SK-N-SH treated with all-trans-retinoic acid at 6 μM for 48 hours (cell line): ENCODE results near the gene SUCLA2.

ENCODE experiments used
- ATAC-seq: fragments of 200-7000 bp; cut with Tn5 transposase; 3 replicates; pipeline ENCODE4 v1.9.1; 2020; ENCODE audit warnings: mild to moderate bottlenecking, moderate library complexity
- ARNTL ChIP-seq: fragments of 450-650 bp; formaldehyde crosslinking; IDR thresholded peaks from 2 replicates; pipeline ENCODE4 v1.5.0; 2020; ENCODE audit warnings: low read depth, mild to moderate bottlenecking, moderate library complexity, borderline replicate concordance
- BACH2 ChIP-seq: fragments of 250-450 bp; sonication (Bioruptor Pico); IDR thresholded peaks from 2 replicates; pipeline ENCODE4 v1.9.0; 2021; ENCODE audit warnings: mild to moderate bottlenecking, borderline replicate concordance
- ESRRG ChIP-seq: fragments of 250-450 bp; sonication (Bioruptor Pico); IDR thresholded peaks from 2 replicates; pipeline ENCODE4 v1.6.1; 2021; ENCODE audit warnings: mild to moderate bottlenecking
- GLIS3 ChIP-seq: fragments of 250-450 bp; sonication (Bioruptor Pico); IDR thresholded peaks from 2 replicates; pipeline ENCODE4 v1.5.0; 2020; ENCODE audit warnings: mild to moderate bottlenecking, moderate library complexity
- ISL1 ChIP-seq: fragments of 250-450 bp; sonication (Bioruptor Pico); IDR thresholded peaks from 2 replicates; pipeline ENCODE4 v2.1.2; 2022; ENCODE audit warnings: mild to moderate bottlenecking, moderate library complexity
- OSR1 ChIP-seq: fragments of 250-450 bp; sonication (Bioruptor Pico); IDR thresholded peaks from 2 replicates; pipeline ENCODE4 v1.8.0; 2022; ENCODE audit warnings: moderate library complexity, mild to moderate bottlenecking, inconsistent platforms
- PATZ1 ChIP-seq: fragments of 250-450 bp; sonication (Bioruptor Pico); IDR thresholded peaks from 2 replicates; pipeline ENCODE4 v1.8.0; 2020; ENCODE audit warnings: mild to moderate bottlenecking, moderate library complexity, borderline replicate concordance
- PPARA ChIP-seq: fragments of 250-450 bp; sonication (Bioruptor Pico); IDR thresholded peaks from 2 replicates; pipeline ENCODE4 v1.5.0; 2020; ENCODE audit warnings: mild to moderate bottlenecking, borderline replicate concordance
- RARB ChIP-seq: fragments of 250-450 bp; sonication (Bioruptor Pico); IDR thresholded peaks from 2 replicates; pipeline ENCODE4 v1.8.0; 2021; ENCODE audit warnings: mild to moderate bottlenecking, moderate library complexity
- SNAI2 ChIP-seq: fragments of 250-450 bp; sonication (Bioruptor Pico); IDR thresholded peaks from 2 replicates; pipeline ENCODE4 v1.5.0; 2020; ENCODE audit warnings: mild to moderate bottlenecking, moderate library complexity
- TCF4 ChIP-seq: fragments of 250-450 bp; sonication (Bioruptor Pico); IDR thresholded peaks from 2 replicates; pipeline ENCODE4 v1.8.0; 2021; ENCODE audit warnings: mild to moderate bottlenecking, moderate library complexity, borderline replicate concordance
- TOX ChIP-seq: fragments of 250-450 bp; sonication (Bioruptor Pico); IDR thresholded peaks from 2 replicates; pipeline ENCODE4 v1.8.0; 2021; ENCODE audit warnings: mild to moderate bottlenecking, moderate library complexity, borderline replicate concordance
- TSHZ2 ChIP-seq: fragments of 250-450 bp; sonication (Bioruptor Pico); IDR thresholded peaks from 2 replicates; pipeline ENCODE4 v1.5.0; 2020; ENCODE audit warnings: mild to moderate bottlenecking, moderate library complexity
- ZC3H10 ChIP-seq: fragments of 250-450 bp; sonication (Bioruptor Pico); IDR thresholded peaks from 2 replicates; pipeline ENCODE4 v1.5.1; 2021; ENCODE audit warnings: mild to moderate bottlenecking, moderate library complexity
- ZFP3 ChIP-seq: fragments of 250-450 bp; sonication (Bioruptor Pico); IDR thresholded peaks from 2 replicates; pipeline ENCODE4 v1.5.0; 2020; ENCODE audit warnings: mild to moderate bottlenecking, moderate library complexity
- ZFP30 ChIP-seq: fragments of 450-650 bp; formaldehyde crosslinking; IDR thresholded peaks from 2 replicates; pipeline ENCODE4 v1.5.0; 2022; ENCODE audit warnings: mild to moderate bottlenecking, moderate library complexity
- ZNF565 ChIP-seq: fragments of 450-650 bp; formaldehyde crosslinking; conservative IDR thresholded peaks from 2 replicates; pipeline ENCODE4 v1.5.0; 2020; ENCODE audit warnings: low read depth, mild to moderate bottlenecking, moderate library complexity
- ZNF70 ChIP-seq: fragments of 450-650 bp; formaldehyde crosslinking; IDR thresholded peaks from 2 replicates; pipeline ENCODE4 v1.5.0; 2020; ENCODE audit warnings: mild to moderate bottlenecking, moderate library complexity
- ZNF8 ChIP-seq: fragments of 450-650 bp; formaldehyde crosslinking; IDR thresholded peaks from 2 replicates; pipeline ENCODE4 v1.5.0; 2020; ENCODE audit warnings: mild to moderate bottlenecking, moderate library complexity
- TF ChIP-seq, protein P1 (sequence below): fragments of 250-450 bp; sonication (Bioruptor Pico); IDR thresholded peaks from 2 replicates; pipeline ENCODE4 v1.5.1; 2021; ENCODE audit warnings: mild to moderate bottlenecking, moderate library complexity
- TF ChIP-seq, protein P2 (sequence below): fragments of 250-450 bp; sonication (Bioruptor Pico); IDR thresholded peaks from 2 replicates; pipeline ENCODE4 v1.5.1; 2020; ENCODE audit warnings: low read depth, mild to moderate bottlenecking, moderate library complexity
- TF ChIP-seq, protein P3 (sequence below): fragments of 250-450 bp; sonication (Bioruptor Pico); IDR thresholded peaks from 2 replicates; pipeline ENCODE4 v1.8.0; 2021; ENCODE audit warnings: low read depth, mild to moderate bottlenecking, moderate library complexity, borderline replicate concordance

The SUCLA2 gene

DNA sequence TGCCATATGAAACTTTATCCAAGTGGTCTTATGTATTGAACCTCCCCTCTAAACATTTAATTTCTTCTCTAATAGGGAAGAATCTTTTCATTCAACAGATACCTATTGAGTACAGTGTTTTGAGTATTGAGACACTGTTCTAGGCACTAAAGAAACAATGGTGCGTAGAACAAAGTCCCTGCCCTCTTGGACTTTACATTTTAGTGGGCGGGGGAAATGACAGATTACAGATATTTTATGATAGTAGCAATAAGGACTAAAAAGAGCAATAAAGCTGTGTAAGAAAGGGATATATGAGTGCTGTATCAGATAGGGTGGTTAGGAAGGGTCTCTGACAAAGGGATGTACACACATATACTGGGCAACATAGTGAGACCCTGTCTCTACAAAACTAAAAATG lies 41.8 kb upstream of the SUCLA2 start:
- no peak for ATAC-seq
- TF ChIP-seq ZNF565 (CRISPR knock-in tag) (no peak), BACH2 (CRISPR knock-in tag) (no peak), SNAI2 (no peak), RARB (no peak)
- TF ChIP-seq, protein P1, sequence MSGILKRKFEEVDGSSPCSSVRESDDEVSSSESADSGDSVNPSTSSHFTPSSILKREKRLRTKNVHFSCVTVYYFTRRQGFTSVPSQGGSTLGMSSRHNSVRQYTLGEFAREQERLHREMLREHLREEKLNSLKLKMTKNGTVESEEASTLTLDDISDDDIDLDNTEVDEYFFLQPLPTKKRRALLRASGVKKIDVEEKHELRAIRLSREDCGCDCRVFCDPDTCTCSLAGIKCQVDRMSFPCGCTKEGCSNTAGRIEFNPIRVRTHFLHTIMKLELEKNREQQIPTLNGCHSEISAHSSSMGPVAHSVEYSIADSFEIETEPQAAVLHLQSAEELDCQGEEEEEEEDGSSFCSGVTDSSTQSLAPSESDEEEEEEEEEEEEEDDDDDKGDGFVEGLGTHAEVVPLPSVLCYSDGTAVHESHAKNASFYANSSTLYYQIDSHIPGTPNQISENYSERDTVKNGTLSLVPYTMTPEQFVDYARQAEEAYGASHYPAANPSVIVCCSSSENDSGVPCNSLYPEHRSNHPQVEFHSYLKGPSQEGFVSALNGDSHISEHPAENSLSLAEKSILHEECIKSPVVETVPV (CRISPR knock-in tag) = no peak
- TF ChIP-seq, protein P2, sequence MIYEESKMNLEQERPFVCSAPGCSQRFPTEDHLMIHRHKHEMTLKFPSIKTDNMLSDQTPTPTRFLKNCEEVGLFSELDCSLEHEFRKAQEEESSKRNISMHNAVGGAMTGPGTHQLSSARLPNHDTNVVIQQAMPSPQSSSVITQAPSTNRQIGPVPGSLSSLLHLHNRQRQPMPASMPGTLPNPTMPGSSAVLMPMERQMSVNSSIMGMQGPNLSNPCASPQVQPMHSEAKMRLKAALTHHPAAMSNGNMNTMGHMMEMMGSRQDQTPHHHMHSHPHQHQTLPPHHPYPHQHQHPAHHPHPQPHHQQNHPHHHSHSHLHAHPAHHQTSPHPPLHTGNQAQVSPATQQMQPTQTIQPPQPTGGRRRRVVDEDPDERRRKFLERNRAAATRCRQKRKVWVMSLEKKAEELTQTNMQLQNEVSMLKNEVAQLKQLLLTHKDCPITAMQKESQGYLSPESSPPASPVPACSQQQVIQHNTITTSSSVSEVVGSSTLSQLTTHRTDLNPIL = no peak

GRCh38 chr13:48040896-48041295 lies 39.8 kb upstream of the SUCLA2 start:
- no peak for ATAC-seq
- TF ChIP-seq ISL1 (CRISPR knock-in tag) (no peak), GLIS3 (CRISPR knock-in tag) (no peak), BACH2 (CRISPR knock-in tag) (no peak), TSHZ2 (CRISPR knock-in tag) (no peak), ZNF70 (CRISPR knock-in tag) (no peak), PATZ1 (CRISPR knock-in tag) (no peak), ARNTL (CRISPR knock-in tag) (no peak), OSR1 (CRISPR knock-in tag) (no peak), ZC3H10 (CRISPR knock-in tag) (no peak), PPARA (CRISPR knock-in tag) (no peak), ZFP3 (no peak), TOX (CRISPR knock-in tag) (no peak), ZNF8 (no peak), ESRRG (CRISPR knock-in tag) (no peak), TCF4 (CRISPR knock-in tag) (no peak), ZFP30 (no peak), SNAI2 (no peak)
- TF ChIP-seq, protein P3, sequence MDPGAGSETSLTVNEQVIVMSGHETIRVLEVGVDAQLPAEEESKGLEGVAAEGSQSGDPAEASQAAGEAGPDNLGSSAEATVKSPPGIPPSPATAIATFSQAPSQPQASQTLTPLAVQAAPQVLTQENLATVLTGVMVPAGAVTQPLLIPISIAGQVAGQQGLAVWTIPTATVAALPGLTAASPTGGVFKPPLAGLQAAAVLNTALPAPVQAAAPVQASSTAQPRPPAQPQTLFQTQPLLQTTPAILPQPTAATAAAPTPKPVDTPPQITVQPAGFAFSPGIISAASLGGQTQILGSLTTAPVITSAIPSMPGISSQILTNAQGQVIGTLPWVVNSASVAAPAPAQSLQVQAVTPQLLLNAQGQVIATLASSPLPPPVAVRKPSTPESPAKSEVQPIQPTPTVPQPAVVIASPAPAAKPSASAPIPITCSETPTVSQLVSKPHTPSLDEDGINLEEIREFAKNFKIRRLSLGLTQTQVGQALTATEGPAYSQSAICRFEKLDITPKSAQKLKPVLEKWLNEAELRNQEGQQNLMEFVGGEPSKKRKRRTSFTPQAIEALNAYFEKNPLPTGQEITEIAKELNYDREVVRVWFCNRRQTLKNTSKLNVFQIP = no peak

DNA sequence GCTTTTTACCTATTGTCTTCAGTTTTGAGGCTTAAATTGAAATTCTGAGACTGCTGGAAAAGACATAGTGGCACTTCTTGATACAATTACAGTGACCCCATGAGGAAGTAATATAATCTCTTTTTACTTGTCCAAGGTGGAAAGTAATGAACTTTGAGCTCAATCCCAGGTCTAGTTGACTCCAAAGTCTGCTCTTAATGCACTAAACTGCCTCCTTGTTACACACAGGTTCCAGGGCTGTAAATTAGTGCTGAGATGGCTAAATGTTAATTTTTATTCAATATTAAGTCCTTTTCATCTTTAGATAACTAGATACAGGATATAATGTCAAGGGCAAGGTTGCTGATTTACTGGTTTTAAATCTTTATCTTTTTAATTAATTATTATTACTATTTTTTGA lies 39.0 kb upstream of the SUCLA2 start:
- TF ChIP-seq TOX (CRISPR knock-in tag) (no peak), ISL1 (CRISPR knock-in tag) (no peak)
- no peak for ATAC-seq

DNA sequence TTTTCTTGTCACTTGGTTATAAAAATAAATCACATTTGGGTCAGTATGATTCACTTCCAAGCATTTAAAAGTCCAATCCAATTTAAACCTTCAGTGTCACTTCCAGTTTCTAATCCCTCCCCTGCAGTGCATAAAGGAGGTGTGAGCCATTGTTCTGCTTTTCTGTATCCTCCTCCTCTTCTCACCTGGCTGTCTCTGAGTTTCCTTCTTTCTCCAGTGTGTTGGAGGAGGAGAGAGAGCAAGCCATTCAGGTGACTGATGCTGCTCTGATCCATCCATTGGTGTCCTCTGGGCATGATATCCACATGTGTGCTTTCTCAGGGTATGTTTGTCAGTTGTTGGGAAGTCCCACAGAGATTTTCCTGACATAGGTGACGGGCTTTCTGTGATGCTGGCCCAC lies 37.7 kb upstream of the SUCLA2 start:
- no peak for TF ChIP-seq TSHZ2 (CRISPR knock-in tag)
- no peak for ATAC-seq
